ENCODE data around the gene LSG1.

DNA sequence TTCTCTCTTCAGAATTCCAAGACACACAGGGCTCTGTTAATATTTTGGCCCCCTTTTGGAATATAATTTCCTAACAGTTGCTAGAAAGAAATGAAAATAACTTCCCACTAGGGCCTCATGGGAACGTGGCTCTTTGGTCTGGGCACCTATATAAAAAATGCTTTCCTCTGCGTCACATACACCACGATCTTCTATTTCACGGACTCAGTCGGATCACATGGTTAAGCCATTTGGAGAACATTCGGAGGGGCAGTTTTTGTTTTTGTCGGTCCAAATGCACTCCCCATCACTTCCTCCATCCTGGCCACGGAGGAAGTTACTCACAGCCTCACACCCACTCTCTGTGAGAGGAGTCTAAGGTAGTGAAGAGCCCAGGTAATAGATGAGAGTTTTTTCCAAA, 59.8 kb downstream of the LSG1 start:
- TF ChIP-seq, protein P1, sequence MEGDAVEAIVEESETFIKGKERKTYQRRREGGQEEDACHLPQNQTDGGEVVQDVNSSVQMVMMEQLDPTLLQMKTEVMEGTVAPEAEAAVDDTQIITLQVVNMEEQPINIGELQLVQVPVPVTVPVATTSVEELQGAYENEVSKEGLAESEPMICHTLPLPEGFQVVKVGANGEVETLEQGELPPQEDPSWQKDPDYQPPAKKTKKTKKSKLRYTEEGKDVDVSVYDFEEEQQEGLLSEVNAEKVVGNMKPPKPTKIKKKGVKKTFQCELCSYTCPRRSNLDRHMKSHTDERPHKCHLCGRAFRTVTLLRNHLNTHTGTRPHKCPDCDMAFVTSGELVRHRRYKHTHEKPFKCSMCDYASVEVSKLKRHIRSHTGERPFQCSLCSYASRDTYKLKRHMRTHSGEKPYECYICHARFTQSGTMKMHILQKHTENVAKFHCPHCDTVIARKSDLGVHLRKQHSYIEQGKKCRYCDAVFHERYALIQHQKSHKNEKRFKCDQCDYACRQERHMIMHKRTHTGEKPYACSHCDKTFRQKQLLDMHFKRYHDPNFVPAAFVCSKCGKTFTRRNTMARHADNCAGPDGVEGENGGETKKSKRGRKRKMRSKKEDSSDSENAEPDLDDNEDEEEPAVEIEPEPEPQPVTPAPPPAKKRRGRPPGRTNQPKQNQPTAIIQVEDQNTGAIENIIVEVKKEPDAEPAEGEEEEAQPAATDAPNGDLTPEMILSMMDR (IDR thresholded peaks at IDR 0.05; ENCODE audit: low read length): no peak
- TF ChIP-seq EZH2 (optimal IDR thresholded peaks at IDR 0.05; ENCODE audit: low read depth, low read length) (no peak), EZH2phosphoT487 (IDR thresholded peaks at IDR 0.05; ENCODE audit: low read length) (no peak)

Measured in MM.1S (cell line).